ENCODE measurements around the gene RGS19.

The RGS19 gene

DNA sequence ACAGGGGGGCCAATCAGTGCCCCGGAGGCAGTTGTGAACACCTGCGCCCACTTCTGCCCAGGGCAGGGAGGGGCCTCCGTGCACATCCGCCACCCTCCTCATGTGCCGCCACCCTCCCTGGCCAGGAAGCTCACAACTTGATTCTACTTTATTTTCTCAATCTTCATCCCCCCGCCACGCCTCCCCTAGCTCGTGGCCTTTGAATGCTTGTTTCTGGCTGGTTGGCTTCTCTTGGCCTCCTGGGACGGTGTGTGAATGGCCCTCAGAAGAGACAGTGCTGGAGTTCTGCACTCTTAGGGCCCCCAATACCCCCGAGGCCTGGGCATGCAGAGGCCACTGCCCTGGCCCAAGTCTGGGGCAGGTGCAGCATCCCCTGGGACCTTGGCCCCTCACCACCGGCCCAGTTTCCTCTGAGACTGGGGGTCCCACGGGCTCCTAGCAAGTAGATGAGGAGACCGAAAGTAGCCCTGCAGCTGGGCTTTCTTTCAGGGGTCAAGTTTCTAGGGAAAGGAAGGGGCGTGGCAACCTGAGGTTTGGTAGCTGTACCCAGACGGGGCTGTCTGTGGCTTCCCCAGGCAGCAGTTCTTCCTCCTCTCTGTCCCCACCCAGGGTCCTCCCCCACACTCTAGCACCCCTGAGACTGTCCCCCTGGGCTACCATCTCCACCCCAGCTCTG lies 1.3 kb downstream of the RGS19 start:
- no peaks in the 10 kb centered on the region for H3K27me3 ChIP-seq (replicated peaks in 2 of 5; ENCODE audit: control insufficient read depth in 4 of 5, insufficient read depth in 5 of 5, low read length in 4 of 5)
- ChIA-PET POLR2A (interaction anchor here (0.8 to 1.5 kb wide), 6 partner anchors 8 to 96 kb away, joined by 3 to 9 read pairs (median 3); no protein-coding TSS in a partner anchor), CTCF (interaction anchor here (1.0 to 19.6 kb wide), 8 partner anchors 9 to 104 kb away, joined by 3 to 178 read pairs (median 7); partner anchors contain the start of gene NPBWR2)
- no peaks in the 10 kb centered on the region for H3K9me3 ChIP-seq (ENCODE audit: control extremely low read depth in 1 of 5, control insufficient read depth in 4 of 5, insufficient read depth in 2 of 5, low read depth in 1 of 5, low read length in 4 of 5)
- 0% methylated on average over 13 of the region's 15 CpGs for WGBS (ENCODE audit: insufficient coverage)
- DNase-seq, result peak in 2 of 3 donors; percentile 48 to 64
- peak overlapping the region; percentile 58 to 92 (median 79) for H3K4me3 ChIP-seq (ENCODE audit: control insufficient read depth in 1 of 7, extremely low read depth in 1 of 7, insufficient read depth in 4 of 7, low read depth in 2 of 7, low read length in 6 of 7)
- peaks cover 0 to 92% (median 76%) of the 10 kb centered on the region in 4 experiments for H3K4me1 ChIP-seq (ENCODE audit: control extremely low read depth in 1 of 4, control insufficient read depth in 4 of 4, insufficient read depth in 4 of 4, low read length in 3 of 4)
- peaks cover 0 to 33% (median 16%) of the 10 kb centered on the region in 4 experiments for H3K36me3 ChIP-seq (ENCODE audit: control insufficient read depth in 4 of 4, insufficient read depth in 4 of 4, low read length in 3 of 4)
- peak overlapping the region; percentile 33 to 81 for H3K27ac ChIP-seq (ENCODE audit: insufficient read depth in 1 of 2, low read depth in 1 of 2, low read length in 2 of 2, poor library complexity in 1 of 2, severe bottlenecking in 2 of 2)

DNA sequence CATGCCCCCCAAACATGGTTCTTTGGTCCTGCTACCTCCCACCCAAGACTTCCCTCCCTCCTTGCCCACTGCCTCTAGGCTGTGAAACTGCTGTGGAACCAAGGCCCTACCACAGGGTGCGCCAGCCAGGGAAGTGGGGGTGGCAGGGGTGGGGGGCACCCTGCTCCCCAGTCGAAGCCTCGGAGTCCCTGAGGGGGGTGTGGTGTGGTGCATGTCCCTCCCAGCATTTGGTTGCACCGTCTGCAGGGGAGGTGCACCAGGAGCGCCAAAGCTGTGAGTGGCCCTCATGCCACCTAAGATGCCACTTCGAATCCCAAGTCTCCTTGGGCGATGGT lies 1.8 kb downstream of the RGS19 start:
- Histone ChIP-seq H3K36me3 (ENCODE audit: control insufficient read depth in 4 of 4, insufficient read depth in 4 of 4, low read length in 3 of 4) (peaks cover 0 to 38% (median 18%) of the 10 kb centered on the region in 4 experiments), H3K4me1 (ENCODE audit: control extremely low read depth in 1 of 4, control insufficient read depth in 4 of 4, insufficient read depth in 4 of 4, low read length in 3 of 4) (peaks cover 0 to 92% (median 76%) of the 10 kb centered on the region in 4 experiments), H3K4me3 (ENCODE audit: control insufficient read depth in 1 of 7, extremely low read depth in 1 of 7, insufficient read depth in 4 of 7, low read depth in 2 of 7, low read length in 6 of 7) (peak overlapping the region; percentile 58 to 92 (median 79)), H3K27ac (ENCODE audit: insufficient read depth in 1 of 2, low read depth in 1 of 2, low read length in 2 of 2, poor library complexity in 1 of 2, severe bottlenecking in 2 of 2) (peak overlapping the region; percentile 40 to 81), H3K27me3 (replicated peaks in 2 of 5; ENCODE audit: control insufficient read depth in 4 of 5, insufficient read depth in 5 of 5, low read length in 4 of 5) (no peaks in the 10 kb centered on the region), H3K9me3 (ENCODE audit: control extremely low read depth in 1 of 5, control insufficient read depth in 4 of 5, insufficient read depth in 2 of 5, low read depth in 1 of 5, low read length in 4 of 5) (no peaks in the 10 kb centered on the region)
- DNase-seq, result no peak
- CTCF ChIA-PET, result interaction anchor here (1.3 to 19.6 kb wide), 7 partner anchors 8 to 41 kb away, joined by 3 to 178 read pairs (median 10); no protein-coding TSS in a partner anchor
- WGBS (ENCODE audit: insufficient coverage), result 3% methylated on average over 7 of the region's 7 CpGs
- POLR2A ChIA-PET, result interaction anchor here (0.8 to 1.5 kb wide), 5 partner anchors 10 to 39 kb away, joined by 3 to 9 read pairs (median 3); no protein-coding TSS in a partner anchor

DNA sequence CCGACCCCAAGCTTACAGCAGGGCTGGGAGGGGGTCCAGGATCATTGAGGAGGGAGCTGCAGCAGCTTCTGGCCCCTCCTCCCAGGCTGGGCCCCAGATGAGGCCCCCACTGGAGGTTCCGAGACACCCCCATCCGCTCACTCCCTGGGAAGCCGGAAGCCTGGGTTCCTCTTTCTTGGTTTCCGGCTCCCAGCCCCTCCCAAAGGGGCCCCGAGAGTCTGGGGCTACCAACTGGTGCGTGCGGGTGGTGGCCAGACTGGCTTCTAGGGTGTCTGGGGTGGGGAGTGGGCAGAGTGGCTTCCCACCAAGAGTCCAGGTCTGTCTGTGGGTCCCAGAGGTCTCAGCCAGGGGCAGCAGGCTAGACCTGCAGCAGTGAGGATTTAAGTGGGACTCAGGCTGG lies 2.2 kb downstream of the RGS19 start:
- DNase-seq, result peak; percentile 57 to 72 (median 71)
- CTCF ChIA-PET, result interaction anchor here (1.4 to 19.6 kb wide), 7 partner anchors 8 to 41 kb away, joined by 3 to 178 read pairs (median 7); no protein-coding TSS in a partner anchor
- Histone ChIP-seq H3K27ac (ENCODE audit: insufficient read depth in 1 of 2, low read depth in 1 of 2, low read length in 2 of 2, poor library complexity in 1 of 2, severe bottlenecking in 2 of 2) (peak overlapping the region; percentile 40 to 81), H3K9me3 (ENCODE audit: control extremely low read depth in 1 of 5, control insufficient read depth in 4 of 5, insufficient read depth in 2 of 5, low read depth in 1 of 5, low read length in 4 of 5) (no peaks in the 10 kb centered on the region), H3K4me3 (ENCODE audit: control insufficient read depth in 1 of 7, extremely low read depth in 1 of 7, insufficient read depth in 4 of 7, low read depth in 2 of 7, low read length in 6 of 7) (peak overlapping the region in 6 of 7 experiments; percentile 72 to 92 (median 81)), H3K36me3 (ENCODE audit: control insufficient read depth in 4 of 4, insufficient read depth in 4 of 4, low read length in 3 of 4) (peaks cover 0 to 42% (median 22%) of the 10 kb centered on the region in 4 experiments), H3K4me1 (ENCODE audit: control extremely low read depth in 1 of 4, control insufficient read depth in 4 of 4, insufficient read depth in 4 of 4, low read length in 3 of 4) (peaks cover 0 to 92% (median 76%) of the 10 kb centered on the region in 4 experiments), H3K27me3 (replicated peaks in 2 of 5; ENCODE audit: control insufficient read depth in 4 of 5, insufficient read depth in 5 of 5, low read length in 4 of 5) (no peaks in the 10 kb centered on the region)
- POLR2A ChIA-PET, result interaction anchor here (1.2 to 1.5 kb wide), 2 partner anchors 13 to 23 kb away, joined by 3 to 4 read pairs; no protein-coding TSS in a partner anchor
- WGBS (ENCODE audit: insufficient coverage), result 0% methylated on average over 8 of the region's 8 CpGs

DNA sequence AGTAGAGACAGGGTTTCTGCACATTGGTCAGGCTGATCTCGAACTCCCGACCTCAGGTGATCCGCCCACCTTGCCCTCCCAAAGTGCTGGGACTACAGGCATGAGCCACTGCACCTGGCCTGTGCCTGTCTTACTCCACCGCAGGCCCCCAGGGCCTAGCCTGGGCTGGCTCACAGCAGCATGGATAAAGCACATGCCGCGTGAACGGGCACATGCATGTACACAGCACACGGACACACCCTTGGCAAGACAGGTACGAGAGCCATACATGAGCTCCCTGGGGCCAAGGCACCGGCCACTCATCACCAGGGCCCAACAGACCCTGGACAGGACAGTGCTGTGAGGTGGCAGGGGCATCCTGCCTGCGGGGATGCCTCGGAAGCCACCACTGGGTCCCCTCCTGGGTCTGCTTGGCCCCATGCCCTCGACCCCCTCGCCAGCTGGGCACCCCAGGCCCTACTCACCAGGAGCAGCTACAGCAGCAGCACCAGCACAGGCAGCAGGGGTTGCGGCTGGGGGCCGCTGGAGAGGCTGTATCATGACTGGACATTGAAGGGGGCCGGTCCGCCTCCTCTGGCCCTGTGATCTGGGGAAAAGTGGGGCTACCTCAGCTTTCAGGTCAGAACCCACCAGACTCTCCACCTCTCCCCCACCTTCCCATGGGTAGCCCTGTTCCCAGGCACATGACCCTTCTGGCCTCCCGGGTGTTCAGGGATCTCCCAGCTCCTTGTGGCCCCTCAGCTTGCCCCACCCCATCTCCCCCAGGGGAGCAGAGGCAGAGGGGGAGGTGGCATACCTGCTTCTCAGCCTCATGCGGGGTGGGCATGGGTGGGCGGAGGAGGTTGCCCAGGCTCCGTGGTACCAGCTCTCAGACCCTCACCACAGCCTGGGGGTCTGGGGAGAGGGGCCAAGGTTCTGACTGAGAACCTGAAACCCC lies 3.0 kb downstream of the RGS19 start:
- no peaks in the 10 kb centered on the region for H3K9me3 ChIP-seq (ENCODE audit: control extremely low read depth in 1 of 5, control insufficient read depth in 4 of 5, insufficient read depth in 2 of 5, low read depth in 1 of 5, low read length in 4 of 5)
- DNase-seq, result no peak
- CTCF ChIA-PET, result interaction anchor here (1.0 to 19.6 kb wide), 7 partner anchors 11 to 42 kb away, joined by 3 to 178 read pairs (median 7); no protein-coding TSS in a partner anchor
- peaks cover 0 to 50% (median 27%) of the 10 kb centered on the region in 4 experiments for H3K36me3 ChIP-seq (ENCODE audit: control insufficient read depth in 4 of 4, insufficient read depth in 4 of 4, low read length in 3 of 4)
- H3K27ac ChIP-seq (ENCODE audit: insufficient read depth in 1 of 2, low read depth in 1 of 2, low read length in 2 of 2, poor library complexity in 1 of 2, severe bottlenecking in 2 of 2), result peak overlapping the region; percentile 40 to 81
- H3K27me3 ChIP-seq (replicated peaks in 2 of 5; ENCODE audit: control insufficient read depth in 4 of 5, insufficient read depth in 5 of 5, low read length in 4 of 5), result no peaks in the 10 kb centered on the region
- whole genome bisulfite sequencing (ENCODE audit: insufficient coverage), result 98% methylated on average over 12 of the region's 22 CpGs
- H3K4me1 ChIP-seq (ENCODE audit: control extremely low read depth in 1 of 4, control insufficient read depth in 4 of 4, insufficient read depth in 4 of 4, low read length in 3 of 4), result peaks cover 0 to 92% (median 75%) of the 10 kb centered on the region in 4 experiments
- peak overlapping the region in 6 of 7 experiments; percentile 72 to 92 (median 81) for H3K4me3 ChIP-seq (ENCODE audit: control insufficient read depth in 1 of 7, extremely low read depth in 1 of 7, insufficient read depth in 4 of 7, low read depth in 2 of 7, low read length in 6 of 7)
- POLR2A ChIA-PET, result interaction anchor here (1.2 kb wide), 1 partner anchor 23 kb away, joined by 3 read pairs; no protein-coding TSS in a partner anchor

DNA sequence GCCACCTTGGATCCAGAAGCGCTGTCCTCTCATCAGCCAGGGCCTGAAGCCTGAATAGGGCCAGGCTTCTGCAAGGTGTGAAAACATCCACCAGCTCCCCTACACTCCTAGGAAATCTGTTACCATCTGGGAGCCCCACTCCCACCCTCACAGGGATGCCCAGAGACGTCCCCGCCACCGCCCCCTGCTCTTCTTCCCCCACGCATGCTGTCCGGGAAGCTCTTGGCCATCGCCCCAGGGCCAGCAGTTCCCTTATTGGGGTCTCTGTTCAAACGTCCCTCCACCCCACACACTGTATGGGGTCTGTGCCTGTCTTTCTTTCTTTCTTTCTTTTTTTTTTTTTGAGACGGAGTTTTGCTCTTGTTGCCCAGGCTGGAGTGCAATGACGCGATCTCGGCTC lies 3.8 kb downstream of the RGS19 start:
- H3K36me3 ChIP-seq (ENCODE audit: control insufficient read depth in 4 of 4, insufficient read depth in 4 of 4, low read length in 3 of 4), result peaks cover 0 to 53% (median 28%) of the 10 kb centered on the region in 4 experiments
- ChIA-PET CTCF (interaction anchor here (1.0 to 19.6 kb wide), 6 partner anchors 10 to 43 kb away, joined by 3 to 178 read pairs (median 6); no protein-coding TSS in a partner anchor), POLR2A (no interaction called here)

DNA sequence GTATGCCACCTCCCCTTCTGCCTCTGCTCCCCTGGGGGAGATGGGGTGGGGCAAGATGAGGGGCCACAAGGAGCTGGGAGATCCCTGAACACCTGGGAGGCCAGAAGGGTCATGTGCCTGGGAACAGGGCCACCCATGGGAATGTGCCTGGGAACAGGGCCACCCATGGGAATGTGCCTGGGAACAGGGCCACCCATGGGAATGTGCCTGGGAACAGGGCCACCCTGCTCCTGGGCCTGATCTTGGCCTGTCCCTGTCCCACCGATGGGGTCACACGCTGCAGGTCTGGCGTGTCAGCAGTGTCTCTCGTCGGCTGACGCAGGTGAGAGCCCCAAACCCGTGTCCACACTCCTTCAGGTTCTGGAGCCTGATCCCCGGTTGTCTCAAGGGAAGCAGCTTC lies 4.4 kb downstream of the RGS19 start:
- no peaks in the 10 kb centered on the region for H3K27me3 ChIP-seq (replicated peaks in 2 of 5; ENCODE audit: control insufficient read depth in 4 of 5, insufficient read depth in 5 of 5, low read length in 4 of 5)
- ChIA-PET CTCF (interaction anchor here (2.5 to 19.6 kb wide), 2 partner anchors 9 to 43 kb away, joined by 10 to 178 read pairs; no protein-coding TSS in a partner anchor), POLR2A (no interaction called here)
- no peaks in the 10 kb centered on the region for H3K9me3 ChIP-seq (ENCODE audit: control extremely low read depth in 1 of 5, control insufficient read depth in 4 of 5, insufficient read depth in 2 of 5, low read depth in 1 of 5, low read length in 4 of 5)
- peaks cover 0 to 53% (median 28%) of the 10 kb centered on the region in 4 experiments for H3K36me3 ChIP-seq (ENCODE audit: control insufficient read depth in 4 of 4, insufficient read depth in 4 of 4, low read length in 3 of 4)
- WGBS (ENCODE audit: insufficient coverage), result 97% methylated on average over 8 of the region's 8 CpGs
- no peak overlapping the region for H3K27ac ChIP-seq (ENCODE audit: insufficient read depth in 1 of 2, low read depth in 1 of 2, low read length in 2 of 2, poor library complexity in 1 of 2, severe bottlenecking in 2 of 2)
- no peak for DNase-seq
- no peak overlapping the region for H3K4me3 ChIP-seq (ENCODE audit: control insufficient read depth in 1 of 7, extremely low read depth in 1 of 7, insufficient read depth in 4 of 7, low read depth in 2 of 7, low read length in 6 of 7)
- H3K4me1 ChIP-seq (ENCODE audit: control extremely low read depth in 1 of 4, control insufficient read depth in 4 of 4, insufficient read depth in 4 of 4, low read length in 3 of 4), result peaks cover 0 to 80% (median 63%) of the 10 kb centered on the region in 4 experiments

More for the DNA sequence above, 3.8 kb downstream of the RGS19 start:
- Histone ChIP-seq H3K27ac (ENCODE audit: insufficient read depth in 1 of 2, low read depth in 1 of 2, low read length in 2 of 2, poor library complexity in 1 of 2, severe bottlenecking in 2 of 2) (no peak overlapping the region), H3K9me3 (ENCODE audit: control extremely low read depth in 1 of 5, control insufficient read depth in 4 of 5, insufficient read depth in 2 of 5, low read depth in 1 of 5, low read length in 4 of 5) (no peaks in the 10 kb centered on the region), H3K27me3 (replicated peaks in 2 of 5; ENCODE audit: control insufficient read depth in 4 of 5, insufficient read depth in 5 of 5, low read length in 4 of 5) (no peaks in the 10 kb centered on the region), H3K4me3 (ENCODE audit: control insufficient read depth in 1 of 7, extremely low read depth in 1 of 7, insufficient read depth in 4 of 7, low read depth in 2 of 7, low read length in 6 of 7) (no peak overlapping the region), H3K4me1 (ENCODE audit: control extremely low read depth in 1 of 4, control insufficient read depth in 4 of 4, insufficient read depth in 4 of 4, low read length in 3 of 4) (peaks cover 0 to 85% (median 68%) of the 10 kb centered on the region in 4 experiments)
- 81% methylated on average over 3 of the region's 12 CpGs for WGBS (ENCODE audit: insufficient coverage)
- no peak for DNase-seq
